ENCODE measurements around the gene ZNF536. TPM values are rescaled to one million over a fixed set of nuclear protein-coding genes. Genes with fewer than 3 reads are reported as not detected.
"Not testable (repeated sequence)": the region's sequence is repeated elsewhere in the genome, so short reads cannot be mapped to it uniquely, and the experiment has no call there.

Gene ZNF536
- total RNA-seq, 1 donor from 2014 or later: not detected

DNA sequence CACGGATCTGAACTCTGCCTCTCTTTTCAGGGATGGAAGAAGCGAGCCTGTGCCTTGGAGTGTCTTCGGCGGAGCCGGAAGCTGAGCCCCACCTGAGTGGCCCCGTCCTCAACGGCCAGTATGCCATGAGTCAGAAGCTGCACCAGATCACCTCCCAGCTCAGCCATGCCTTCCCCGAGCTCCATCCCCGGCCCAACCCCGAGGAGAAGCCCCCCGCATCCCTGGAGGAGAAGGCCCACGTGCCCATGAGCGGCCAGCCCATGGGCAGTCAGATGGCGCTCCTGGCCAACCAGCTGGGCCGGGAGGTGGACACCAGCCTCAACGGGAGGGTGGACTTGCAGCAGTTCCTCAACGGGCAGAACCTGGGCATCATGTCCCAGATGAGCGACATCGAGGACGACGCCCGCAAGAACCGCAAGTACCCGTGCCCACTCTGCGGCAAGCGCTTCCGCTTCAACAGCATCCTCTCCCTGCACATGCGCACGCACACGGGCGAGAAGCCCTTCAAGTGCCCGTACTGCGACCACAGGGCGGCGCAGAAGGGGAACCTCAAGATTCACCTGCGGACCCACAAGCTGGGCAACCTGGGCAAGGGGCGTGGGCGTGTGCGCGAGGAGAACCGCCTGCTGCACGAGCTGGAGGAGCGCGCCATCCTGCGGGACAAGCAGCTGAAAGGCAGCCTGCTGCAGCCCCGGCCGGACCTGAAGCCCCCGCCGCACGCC is 71.5 kb downstream of the ZNF536 start:
- peak; percentile 83 for DNase-seq (ENCODE audit: low spot score)

DNA sequence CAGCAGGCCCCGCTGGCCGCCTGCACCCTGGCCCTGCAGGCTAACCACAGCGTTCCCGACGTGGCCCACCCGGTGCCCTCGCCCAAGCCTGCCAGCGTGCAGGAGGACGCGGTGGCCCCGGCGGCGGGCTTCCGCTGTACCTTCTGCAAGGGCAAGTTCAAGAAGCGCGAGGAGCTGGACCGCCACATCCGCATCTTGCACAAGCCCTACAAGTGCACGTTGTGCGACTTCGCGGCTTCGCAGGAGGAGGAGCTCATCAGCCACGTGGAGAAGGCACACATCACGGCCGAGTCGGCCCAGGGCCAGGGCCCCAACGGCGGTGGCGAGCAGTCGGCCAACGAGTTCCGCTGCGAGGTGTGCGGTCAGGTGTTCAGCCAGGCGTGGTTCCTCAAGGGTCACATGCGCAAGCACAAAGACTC is 72.1 kb downstream of the ZNF536 start:
- DNase-seq (ENCODE audit: low spot score): peak; percentile 77

DNA sequence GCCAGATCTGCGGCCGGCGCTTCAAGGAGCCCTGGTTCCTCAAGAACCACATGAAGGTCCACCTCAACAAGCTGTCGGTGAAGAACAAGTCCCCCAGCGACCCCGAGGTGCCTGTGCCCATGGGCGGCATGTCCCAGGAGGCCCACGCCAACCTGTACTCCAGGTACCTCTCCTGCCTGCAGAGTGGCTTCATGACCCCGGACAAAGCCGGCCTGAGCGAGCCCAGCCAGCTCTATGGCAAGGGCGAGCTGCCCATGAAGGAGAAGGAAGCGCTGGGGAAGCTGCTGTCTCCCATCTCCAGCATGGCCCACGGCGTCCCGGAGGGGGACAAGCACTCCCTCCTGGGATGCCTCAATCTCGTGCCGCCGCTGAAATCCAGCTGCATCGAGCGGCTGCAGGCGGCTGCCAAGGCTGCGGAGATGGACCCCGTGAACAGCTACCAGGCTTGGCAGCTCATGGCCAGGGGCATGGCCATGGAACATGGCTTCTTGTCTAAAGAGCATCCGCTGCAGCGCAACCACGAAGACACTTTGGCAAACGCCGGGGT is 72.6 kb downstream of the ZNF536 start:
- DNase-seq (ENCODE audit: low spot score): no peak

DNA sequence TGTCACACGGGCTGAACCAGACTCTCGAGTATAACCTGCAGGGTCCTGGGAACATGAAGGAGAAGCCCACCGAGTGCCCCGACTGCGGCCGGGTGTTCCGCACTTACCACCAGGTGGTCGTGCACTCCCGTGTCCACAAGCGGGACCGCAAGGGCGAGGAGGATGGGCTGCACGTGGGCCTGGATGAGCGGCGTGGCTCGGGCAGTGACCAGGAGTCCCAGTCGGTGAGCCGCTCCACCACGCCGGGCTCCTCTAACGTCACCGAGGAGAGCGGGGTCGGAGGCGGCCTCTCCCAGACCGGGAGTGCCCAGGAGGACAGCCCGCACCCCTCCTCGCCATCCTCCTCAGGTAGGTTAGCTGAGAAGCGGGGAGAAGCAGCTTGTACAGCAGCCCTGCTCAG is 73.2 kb downstream of the ZNF536 start:
- DNase-seq (ENCODE audit: low spot score): peak; percentile 87

DNA sequence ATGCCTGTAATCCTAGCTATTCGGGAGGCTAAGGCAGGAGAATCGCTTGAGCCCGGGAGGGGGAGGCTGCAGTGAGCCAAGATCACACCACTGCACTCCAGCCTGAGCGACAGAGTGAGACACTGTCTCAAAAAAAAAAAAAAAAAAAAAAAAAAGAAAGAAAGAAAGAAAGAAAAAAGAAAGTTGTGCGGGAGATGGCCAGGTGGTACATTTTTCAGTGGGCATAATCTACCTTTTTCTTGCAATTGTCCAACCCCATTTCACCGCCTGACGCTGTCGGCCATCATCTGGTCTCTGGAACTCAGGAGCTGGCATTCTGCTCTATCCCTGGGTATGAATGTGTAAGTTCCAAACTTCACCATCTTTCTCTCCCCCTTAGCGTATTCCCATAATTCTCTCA is 73.9 kb downstream of the ZNF536 start:
- not testable (repeated sequence) for DNase-seq (ENCODE audit: low spot score)

DNA sequence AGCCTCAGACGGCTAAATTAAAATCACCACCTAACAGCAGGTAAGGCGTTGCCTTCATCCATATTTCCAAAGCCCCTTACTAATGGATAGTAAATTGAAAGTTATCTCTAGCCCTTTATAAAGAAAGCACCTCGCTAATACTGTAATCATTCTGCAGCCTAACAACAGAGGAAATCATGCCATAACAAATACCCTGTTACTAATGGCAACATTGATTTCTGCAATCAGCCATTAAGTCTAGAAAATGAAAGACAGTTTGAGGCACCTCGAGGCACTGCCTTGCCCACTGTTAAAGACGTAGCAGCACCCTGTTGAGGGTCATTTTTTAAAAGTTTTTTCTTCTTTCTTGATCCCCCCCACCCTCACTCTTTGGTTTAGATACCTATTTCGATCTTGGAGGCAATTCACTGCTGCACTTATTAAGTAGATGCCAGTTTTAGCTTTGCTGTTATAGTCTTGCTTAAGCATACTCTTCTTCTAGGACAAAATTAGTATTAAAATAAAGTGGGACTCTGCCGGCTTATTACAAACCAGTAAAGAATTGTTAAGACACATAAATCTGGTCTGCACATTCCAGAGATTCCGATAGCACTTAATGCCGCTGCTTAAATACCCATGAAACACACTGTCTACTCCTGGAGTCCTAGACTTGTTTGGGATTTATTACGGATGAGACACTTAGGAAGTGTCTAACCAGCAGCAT is 74.8 kb downstream of the ZNF536 start:
- no peak for DNase-seq (ENCODE audit: low spot score)

DNA sequence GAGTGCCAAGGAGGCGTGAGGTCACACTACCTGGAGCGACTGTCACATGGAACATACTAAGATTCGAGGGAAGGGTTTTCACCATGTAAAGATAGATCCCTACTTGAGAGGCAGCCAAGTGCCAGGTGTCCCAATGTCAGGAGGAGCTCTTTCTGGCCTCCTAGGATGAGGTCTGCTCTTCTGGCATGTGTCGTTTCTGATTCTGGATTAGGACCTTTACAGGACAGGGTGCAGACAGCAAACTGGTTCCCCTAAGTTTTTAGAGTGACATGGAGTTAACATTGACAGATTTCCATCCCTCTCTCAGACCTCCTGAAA is 75.3 kb downstream of the ZNF536 start:
- no peak for DNase-seq (ENCODE audit: low spot score)

DNA sequence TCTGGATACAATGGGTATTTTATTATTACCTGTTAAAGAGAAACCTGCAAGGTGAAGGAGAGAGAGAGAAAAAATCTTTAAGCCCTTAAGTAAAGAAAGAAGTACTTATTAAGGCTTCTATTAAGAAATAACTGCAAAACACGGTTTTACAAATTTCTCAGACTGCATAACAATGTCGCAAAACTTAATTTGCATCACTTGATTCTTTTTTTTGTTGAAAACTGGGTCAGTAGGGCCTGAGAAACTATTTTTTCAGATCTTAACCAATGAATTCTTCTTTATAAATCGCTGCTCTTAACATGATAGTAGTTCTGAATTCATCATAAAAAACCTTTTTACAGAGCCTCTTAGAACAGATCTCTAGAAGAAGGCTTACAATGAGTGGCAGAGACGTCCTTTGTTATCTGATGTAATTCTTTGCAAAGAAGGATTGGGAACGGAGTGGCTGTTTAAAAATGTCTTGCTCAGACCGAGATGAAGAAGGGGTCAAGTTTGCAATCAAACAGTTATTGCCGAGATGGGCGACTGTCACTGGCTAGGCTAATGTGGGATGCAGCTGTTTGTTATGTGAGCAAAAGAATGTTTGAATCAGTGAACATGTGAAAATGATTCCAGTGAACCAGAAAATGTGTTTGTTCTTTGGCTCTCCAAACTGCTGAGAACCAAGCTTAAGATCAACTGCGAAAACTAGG is 76.3 kb downstream of the ZNF536 start:
- no peak for DNase-seq (ENCODE audit: low spot score)

DNA sequence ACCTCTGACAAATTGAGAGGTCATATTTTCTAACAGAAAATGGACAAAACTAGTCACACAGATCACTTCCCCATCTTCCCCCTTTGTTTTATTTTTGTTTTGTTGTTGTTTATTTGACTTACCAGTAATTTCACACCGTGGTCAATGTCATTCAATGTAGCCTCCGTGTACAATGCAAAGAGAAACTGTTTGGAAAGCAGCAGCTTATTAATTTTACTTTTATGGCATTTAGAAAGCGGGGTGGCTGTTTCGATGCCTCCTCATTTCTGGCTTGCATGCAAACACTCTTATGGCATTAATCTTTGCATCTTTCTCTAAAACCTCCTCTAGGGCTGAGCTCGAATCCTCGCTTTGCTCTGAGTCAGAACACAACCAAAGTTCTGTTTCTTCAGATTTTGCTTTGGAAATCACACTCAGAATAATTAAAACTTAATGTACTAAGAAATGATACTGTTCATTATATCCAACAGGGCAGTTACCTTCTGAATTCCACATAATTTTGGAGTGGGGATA is 77.0 kb downstream of the ZNF536 start:
- no peak for DNase-seq (ENCODE audit: low spot score)

DNA sequence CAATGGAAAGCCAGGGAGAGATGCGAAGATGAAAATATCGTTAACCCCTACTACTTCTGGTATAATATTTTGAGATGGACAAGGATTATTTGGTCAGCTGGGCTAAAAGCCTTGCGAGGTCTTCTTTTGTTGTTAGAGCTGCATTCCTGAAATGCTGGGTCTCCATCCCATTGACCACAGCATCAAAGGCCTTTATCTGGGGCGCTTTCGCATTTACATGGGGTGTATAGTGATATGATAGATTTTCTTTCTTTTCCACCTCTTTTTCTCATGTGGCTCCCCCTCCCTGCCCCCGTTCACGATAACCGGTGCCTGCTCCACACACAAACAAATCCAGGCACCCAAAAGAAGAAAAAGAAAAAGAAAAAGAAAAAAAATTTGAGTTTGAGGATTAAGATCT is 77.5 kb downstream of the ZNF536 start:
- no peak for DNase-seq (ENCODE audit: low spot score)

DNA sequence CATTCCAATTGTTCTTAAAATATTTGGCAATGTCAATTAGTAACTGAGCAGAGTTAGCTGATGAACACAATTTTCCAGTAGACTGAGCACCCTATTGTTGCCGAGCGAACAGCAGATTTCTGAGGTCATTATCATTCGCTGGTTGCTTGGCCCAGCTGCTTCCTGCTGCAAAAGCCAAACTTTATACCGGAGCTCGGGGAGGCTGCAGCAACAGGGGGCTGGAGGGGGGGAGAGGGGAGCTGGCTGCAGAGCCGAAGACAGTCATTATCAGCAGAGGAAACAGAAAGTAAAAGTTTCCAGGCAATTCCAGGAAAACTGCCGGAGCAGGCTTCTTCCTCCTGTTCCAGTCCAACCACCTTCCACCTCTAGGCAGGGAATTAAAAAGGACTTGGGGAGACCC is 77.9 kb downstream of the ZNF536 start:
- no peak for DNase-seq (ENCODE audit: low spot score)

DNA sequence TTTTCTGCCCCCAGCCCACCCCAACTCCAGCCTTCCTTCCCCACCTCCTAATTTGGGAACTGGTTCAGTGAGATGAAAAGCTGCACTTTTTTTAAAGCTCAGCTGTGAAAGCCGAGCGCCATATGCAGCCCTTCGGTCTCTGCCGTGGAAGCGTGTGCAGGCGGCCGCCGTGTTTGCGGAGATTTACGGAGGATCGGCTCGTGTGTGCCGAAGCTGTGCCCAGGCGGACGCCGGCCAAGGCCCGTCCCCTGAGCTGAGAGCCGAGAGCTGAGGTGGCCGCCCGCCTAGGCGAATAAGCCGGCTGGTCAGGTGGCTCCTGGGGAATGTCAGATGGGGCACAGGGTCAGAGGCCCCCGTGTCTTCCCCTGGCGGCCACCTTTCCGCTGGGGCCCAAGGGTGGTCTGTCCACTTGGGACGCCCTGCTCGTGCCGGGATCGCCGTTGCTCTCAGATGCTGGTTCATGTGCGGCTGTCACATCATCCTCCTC is 78.7 kb downstream of the ZNF536 start:
- DNase-seq (ENCODE audit: low spot score): no peak

DNA sequence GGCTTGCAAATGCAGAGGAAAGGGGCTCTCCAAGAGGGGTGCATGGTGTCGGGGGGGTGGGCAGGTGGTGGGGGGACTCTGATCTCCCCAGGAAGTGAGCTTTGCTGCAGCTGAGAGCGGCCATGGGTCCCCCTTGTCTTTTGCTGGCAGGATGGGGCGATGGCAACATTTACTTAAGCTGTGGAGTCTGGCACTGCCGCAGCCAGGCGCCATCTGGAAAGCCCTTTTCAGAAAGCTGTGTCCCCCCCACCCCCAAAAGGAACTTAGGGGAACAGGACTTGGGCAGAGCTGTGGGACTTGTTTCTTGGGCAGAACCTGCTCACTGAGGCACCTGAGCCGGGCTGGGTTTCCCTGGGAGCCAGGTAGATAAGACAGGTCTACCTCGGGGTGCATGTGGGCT is 80.7 kb downstream of the ZNF536 start:
- no peak for DNase-seq (ENCODE audit: low spot score)

DNA sequence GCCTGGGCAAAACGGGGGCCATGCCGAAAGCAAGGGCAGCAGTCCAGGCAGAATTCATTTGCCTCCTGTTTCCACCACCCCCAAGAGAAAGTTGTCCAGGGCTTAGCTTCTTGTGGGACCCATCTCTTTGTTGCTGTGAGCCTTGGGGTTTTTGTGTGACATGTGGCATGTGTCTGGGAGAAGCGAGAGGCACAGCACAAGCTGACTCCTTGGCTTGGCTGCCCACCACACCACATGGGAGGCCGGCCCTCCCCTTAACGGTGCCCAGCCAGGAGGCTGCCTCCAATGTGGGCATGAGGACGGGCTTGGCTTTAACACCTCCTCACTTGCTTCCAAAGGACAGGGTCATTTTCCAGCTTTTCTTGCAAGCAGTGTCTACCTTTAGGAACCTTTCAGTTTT is 81.6 kb downstream of the ZNF536 start:
- DNase-seq (ENCODE audit: low spot score): no peak

DNA sequence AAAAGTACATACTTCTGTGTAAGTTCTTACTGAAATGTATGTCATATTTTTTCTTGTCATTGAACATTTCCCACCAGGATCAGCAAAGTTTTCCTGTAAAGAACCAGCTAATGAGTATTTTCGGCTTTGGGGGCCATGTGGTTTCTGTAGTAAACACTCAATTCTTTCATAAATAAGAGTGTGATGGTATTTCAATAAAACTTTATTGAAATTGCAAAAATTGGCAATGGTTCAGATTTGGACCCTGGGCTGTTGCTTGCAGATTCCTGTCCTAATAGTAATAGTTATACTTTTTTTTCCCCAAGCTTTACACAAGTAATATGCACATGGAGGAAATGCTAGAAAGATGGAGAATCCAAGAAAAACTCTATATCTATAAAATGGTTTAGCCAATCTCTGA is 83.7 kb downstream of the ZNF536 start:
- DNase-seq (ENCODE audit: low spot score): no peak

DNA sequence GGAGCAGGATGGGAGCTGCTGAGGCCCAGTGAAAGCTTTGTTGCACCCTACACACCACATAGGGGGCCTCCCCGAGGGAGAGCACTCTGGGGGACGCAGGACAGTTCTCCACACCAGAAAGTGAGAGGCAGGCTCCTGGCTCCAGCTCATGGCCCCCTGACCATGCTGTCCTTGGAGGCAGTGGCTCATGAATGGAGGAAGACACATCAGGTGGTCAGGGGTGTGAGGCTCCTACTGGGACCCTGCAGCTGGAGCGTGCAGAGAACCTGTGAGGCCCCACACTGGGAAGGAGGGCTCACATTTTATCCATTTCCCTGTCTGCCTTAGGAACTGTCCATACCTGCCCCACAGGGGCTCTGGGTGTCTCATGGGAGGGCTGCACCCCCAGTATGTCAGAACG is 85.3 kb downstream of the ZNF536 start:
- DNase-seq (ENCODE audit: low spot score): no peak

DNA sequence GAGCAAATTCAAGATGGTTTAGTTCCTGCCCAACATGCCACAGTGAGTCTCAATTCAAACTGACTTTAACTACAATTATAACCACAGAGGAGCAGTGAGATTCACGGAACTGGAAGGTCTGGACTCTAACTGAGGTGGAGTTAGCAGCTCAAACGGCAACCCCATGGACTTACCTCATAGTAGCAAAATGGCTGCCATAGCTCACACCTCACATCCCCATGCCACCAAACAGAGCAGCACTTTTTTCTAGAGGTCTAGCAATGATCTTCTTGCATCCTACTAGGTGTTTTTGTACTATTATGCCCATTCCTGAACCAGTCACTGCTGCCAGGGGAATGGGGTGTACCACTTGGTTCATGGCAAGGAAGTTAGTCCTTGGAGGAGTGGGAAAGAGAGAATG is 87.7 kb downstream of the ZNF536 start:
- DNase-seq (ENCODE audit: low spot score): no peak

DNA sequence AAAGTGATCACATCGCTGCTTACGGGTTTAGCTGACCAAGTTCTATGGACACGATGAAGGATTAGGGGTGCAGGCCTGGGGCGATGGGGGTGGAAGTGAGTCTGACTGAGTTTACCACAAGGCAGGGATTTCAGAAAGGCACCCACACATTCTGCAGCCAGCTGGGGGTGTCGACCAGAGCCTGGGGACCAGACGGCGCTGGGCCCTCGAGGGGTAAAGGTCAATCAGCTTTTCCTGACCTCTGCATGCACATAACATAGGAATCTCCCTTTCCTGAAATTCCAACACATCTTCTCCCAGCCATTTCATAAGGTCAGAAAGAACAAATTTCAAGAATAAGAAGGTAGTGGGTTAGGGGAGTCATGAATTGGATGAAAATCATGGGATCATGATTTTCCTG is 92.0 kb downstream of the ZNF536 start:
- no peak for DNase-seq (ENCODE audit: low spot score)

DNA sequence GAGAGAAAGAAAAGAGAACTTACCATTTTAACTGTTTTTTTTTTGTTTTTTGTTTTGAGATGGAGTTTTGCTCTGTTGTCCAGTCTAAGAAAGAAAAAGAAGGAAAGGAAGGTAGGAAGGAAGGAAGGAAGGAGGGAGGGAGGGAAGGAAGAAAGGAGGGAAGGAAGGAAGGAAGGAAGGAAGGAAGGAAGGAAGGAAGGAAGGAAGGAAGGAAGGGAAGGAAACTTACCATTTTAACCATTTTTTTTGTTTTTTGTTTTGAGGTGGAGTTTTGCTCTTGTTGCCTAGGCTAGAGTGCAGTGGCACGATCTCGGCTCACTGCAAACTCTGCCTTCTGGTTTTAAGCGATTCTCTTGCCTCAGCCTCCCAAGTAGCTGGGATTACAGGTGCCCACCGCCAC is 94.4 kb downstream of the ZNF536 start:
- not testable (repeated sequence) for DNase-seq (ENCODE audit: low spot score)

DNA sequence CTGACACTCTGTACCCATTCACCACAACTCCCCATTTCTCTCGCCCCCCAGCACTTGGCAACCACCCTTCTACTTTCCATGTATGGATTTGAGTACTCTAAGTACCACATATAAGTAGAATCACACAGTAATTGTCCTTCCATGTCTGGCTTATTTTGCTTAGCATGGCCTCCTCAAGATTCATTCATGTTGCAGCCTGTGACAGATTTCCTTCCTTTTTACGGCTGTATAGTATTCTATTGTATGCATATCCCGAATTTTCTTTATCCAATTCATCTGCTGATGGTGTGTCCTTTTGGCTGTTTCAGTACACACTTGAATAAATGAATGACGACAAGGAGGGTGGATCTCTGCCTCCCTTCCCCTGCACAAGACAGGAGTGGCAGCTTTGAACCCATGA is 95.1 kb downstream of the ZNF536 start:
- no peak for DNase-seq (ENCODE audit: low spot score)

DNA sequence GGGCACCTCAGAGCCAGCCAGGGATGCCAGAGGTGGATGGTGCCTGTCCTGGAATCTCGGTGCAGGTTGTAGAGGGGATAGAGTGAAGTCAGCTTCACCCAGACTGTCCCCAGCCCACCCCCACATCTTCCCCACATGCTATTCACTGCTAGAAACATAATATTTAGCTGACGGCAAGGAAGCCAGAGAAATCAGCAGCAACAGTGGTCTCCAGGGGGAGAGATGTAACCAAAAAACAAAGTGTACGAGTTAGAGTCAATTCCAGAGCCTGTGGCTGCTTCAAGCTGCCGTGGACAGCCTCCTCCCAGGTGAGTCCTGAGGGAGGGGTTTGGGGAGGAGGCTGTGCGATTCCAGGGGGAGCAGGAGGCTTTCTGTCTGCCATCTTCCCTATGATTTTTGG is 97.6 kb downstream of the ZNF536 start:
- DNase-seq (ENCODE audit: low spot score): no peak

DNA sequence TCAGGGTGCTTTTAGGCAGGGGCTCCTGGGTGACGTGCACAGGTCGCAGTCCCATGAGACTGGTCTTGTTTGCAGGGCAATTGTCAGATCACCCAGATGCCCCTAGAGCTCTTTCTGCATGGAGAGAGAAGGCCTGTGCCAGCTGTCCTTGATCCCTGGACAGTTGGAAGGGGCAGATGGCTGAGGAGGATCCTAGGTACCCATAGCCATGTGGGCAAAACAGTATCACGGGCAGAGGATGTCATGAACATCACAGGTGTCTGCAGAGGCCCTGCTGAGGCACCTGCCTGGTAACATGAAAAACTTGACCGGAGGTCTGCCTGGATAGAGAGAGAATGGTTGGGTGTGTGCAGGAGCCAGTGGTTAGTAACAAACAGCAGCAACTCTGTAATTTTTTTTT is 99.3 kb downstream of the ZNF536 start:
- DNase-seq (ENCODE audit: low spot score): no peak
